OCI-LY7 (cell line): ENCODE measurements around the gene GIMD1. TPM values are rescaled to one million over a fixed set of nuclear protein-coding genes. Genes with fewer than 3 reads are reported as not detected.
A peak's percentile ranks its signal among the peaks of the same experiment; 100 is the strongest.

Source experiments
- BruUV-seq: library from RNA; stranded (reverse); fragments of 400-500 nt; replicated peaks from 2 replicates; lab custom pipeline; 2021; lab: Mats Ljungman, UMichigan
- CTCF ChIA-PET: fragments of 300-600 bp; sonication (Branson Sonifier 250); formaldehyde crosslinking; loops from one replicate; lab custom pipeline; 2022; ENCODE audit warnings: antibody characterized with exemption; ENCODE audit not compliant: unreplicated experiment; lab: Charles Lee
- POLR2A ChIA-PET: fragments of 300-600 bp; sonication (Branson Sonifier 250); formaldehyde crosslinking; loops from one replicate; lab custom pipeline; 2022; ENCODE audit warnings: antibody characterized with exemption; lab: Charles Lee
- DNase-seq: peaks from one replicate; pipeline ENCODE4 v3.0.0-alpha.2; 2015; ENCODE audit warnings: low spot score
- H2AFZ ChIP-seq: fragments of 200-600 bp; sonication (generic), shearing (Covaris generic); 2 replicates; pipeline ENCODE4 v1.6.1; 2014; ENCODE audit warnings: mild to moderate bottlenecking, antibody characterized with exemption, low read length, moderate library complexity
- H3K27ac ChIP-seq: fragments of 200-600 bp; sonication (generic); 2 replicates; pipeline ENCODE4 v1.5.1; 2014; ENCODE audit warnings: mixed run types, low read depth, mild to moderate bottlenecking, moderate library complexity, low read length, inconsistent platforms; ENCODE audit not compliant: poor library complexity, severe bottlenecking
- H3K36me3 ChIP-seq: fragments of 200-600 bp; sonication (generic); 2 replicates; pipeline ENCODE4 v1.6.1; 2014; ENCODE audit warnings: mild to moderate bottlenecking, antibody characterized with exemption, low read length, moderate library complexity, mixed read lengths; ENCODE audit not compliant: insufficient read depth
- H3K4me1 ChIP-seq: fragments of 200-600 bp; sonication (generic); 2 replicates; pipeline ENCODE4 v1.5.1; 2014; ENCODE audit warnings: mild to moderate bottlenecking, low read length; ENCODE audit not compliant: insufficient read depth, poor library complexity, severe bottlenecking
- H3K4me2 ChIP-seq: fragments of 200-600 bp; sonication (generic); 2 replicates; pipeline ENCODE4 v1.6.1; 2014; ENCODE audit warnings: mild to moderate bottlenecking, low read length
- H3K4me3 ChIP-seq: fragments of 200-600 bp; sonication (generic); 2 replicates; pipeline ENCODE4 v1.5.1; 2014; ENCODE audit warnings: mild to moderate bottlenecking, low read depth, low read length; ENCODE audit not compliant: poor library complexity, severe bottlenecking
- H3K79me2 ChIP-seq: fragments of 200-600 bp; sonication (generic); 2 replicates; pipeline ENCODE4 v1.6.1; 2016; ENCODE audit warnings: low read depth, mild to moderate bottlenecking, low read length, moderate library complexity, mixed read lengths; ENCODE audit not compliant: insufficient read depth
- H3K9me2 ChIP-seq: fragments of 200-600 bp; sonication (generic); 2 replicates; pipeline ENCODE4 v1.6.1; 2016; ENCODE audit warnings: mild to moderate bottlenecking, low read length, mixed read lengths; ENCODE audit not compliant: insufficient read depth
- H3K9me3 ChIP-seq: fragments of 200-600 bp; sonication (generic); 2 replicates; pipeline ENCODE4 v1.6.1; 2014; ENCODE audit warnings: mild to moderate bottlenecking, mixed run types, low read length, mixed read lengths
- H4K20me1 ChIP-seq: fragments of 200-600 bp; sonication (generic); 2 replicates; pipeline ENCODE4 v1.6.1; 2014; ENCODE audit warnings: mild to moderate bottlenecking, antibody characterized with exemption, low read length, moderate library complexity, mixed read lengths; ENCODE audit not compliant: insufficient read depth
- EZH2phosphoT487 ChIP-seq: fragments of 200-600 bp; sonication (generic); IDR thresholded peaks from 2 replicates; pipeline ENCODE4 v1.6.1; 2018; ENCODE audit warnings: low read depth, borderline replicate concordance, mild to moderate bottlenecking, mixed run types, antibody characterized with exemption, low read length, moderate library complexity, mixed read lengths
- intact Hi-C: fragments of 100-400 bp; cut with micrococcal nuclease; formaldehyde crosslinking; loops from one replicate; pipeline ENCODE4 v1.10.0; 2022; ENCODE audit not compliant: unreplicated experiment
- total RNA-seq, 2 experiments: library from RNA; depleted of rRNA in 1 of 2; stranded (reverse); fragments of >200 nt in 1 of 2; shearing (Covaris generic) in 1 of 2; gene quantifications; 2 replicates each; pipeline ENCODE4 v1.2.3, GENCODE V29; 2014 to 2022
- TF ChIP-seq, protein P1 (sequence below): fragments of 200-600 bp; sonication (generic); conservative IDR thresholded peaks from 2 replicates; pipeline ENCODE4 v1.5.1; 2014; ENCODE audit warnings: mild to moderate bottlenecking, antibody characterized with exemption, low read length, moderate library complexity, mixed read lengths

The GIMD1 gene
- total RNA-seq, 2 experiments from 2014 or later, result not detected

DNA sequence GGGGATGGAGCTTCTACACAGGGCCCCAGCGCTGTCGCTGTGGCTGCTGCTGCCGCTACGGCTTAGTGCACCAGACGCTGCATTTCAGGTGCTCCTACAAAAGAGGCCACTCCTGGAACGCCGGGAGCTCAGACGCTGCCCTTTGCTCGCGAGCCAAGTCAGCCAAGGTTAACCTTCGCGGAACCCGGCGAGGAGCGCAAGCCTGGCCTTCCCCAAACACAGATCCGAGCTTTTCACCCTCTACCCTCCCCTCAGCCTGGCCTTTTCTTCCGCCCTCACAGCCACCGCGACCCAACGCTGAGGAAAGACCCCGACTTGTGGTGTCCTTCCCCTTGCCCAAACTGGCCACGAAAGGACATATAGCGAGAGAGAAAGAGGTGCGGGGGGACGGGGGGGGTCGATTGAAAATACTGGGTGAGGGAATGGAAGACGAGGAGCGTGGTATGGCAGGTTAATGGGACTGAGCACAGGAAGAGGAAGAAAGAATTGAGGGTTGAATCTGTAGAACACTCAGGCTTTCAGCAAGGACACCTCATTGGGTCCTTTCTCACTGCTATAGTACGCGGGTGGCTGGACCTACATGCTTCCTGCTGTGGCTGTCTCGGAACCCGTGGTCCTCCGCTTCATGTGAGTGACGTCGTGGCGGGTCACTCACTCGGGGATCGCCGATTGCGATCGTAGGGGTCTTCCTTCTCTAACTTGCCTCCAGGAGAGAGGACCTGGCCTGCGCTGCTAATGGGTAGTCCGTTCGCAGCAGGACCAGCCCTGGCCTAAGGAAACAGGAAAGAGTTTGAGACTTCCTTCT, 52.4 kb downstream of the GIMD1 start, which contains the start of the genes AIMP1 and TBCK:
Gene AIMP1 (plus strand): TSS at position 583 of the 805 bp plus-strand sequence. CDS start 8,460 bp downstream, outside the sequence.
Gene TBCK (minus strand): TSS at position 242 of the 805 bp plus-strand sequence. CDS start 7,249 bp downstream, outside the sequence.
- Histone ChIP-seq H3K4me2 (peak within 1 kb of the TSS; percentile 92), H3K27ac (peak within 1 kb of the TSS; percentile 75), H3K36me3 (peaks cover 20% of the 10 kb centered on the region), H3K4me1 (peaks cover 24% of the 10 kb centered on the region), H3K9me2 (no peaks in the 10 kb centered on the region), H3K4me3 (peak within 1 kb of the TSS; percentile 92), H3K79me2 (peaks cover 75% of the 10 kb centered on the region), H2AFZ (peak within 1 kb of the TSS; percentile 91), H3K9me3 (peaks cover 6% of the 10 kb centered on the region; the same call in 1 of the 2 replicates), H4K20me1 (peaks cover 12% of the 10 kb centered on the region; the same call in 1 of the 2 replicates)
- peak; percentile 92 for DNase-seq
- ChIA-PET POLR2A (interaction anchor here (0.5 to 1.3 kb wide), 10 partner anchors 11 to 1403 kb away, joined by 3 to 6 read pairs (median 4); no protein-coding TSS in a partner anchor), CTCF (interaction anchor here (0.5 kb wide), 1 partner anchor 842 kb away, joined by 3 read pairs; the partner anchor contains the start of gene PPA2)
- no TSS peak for BruUV-seq
- TF ChIP-seq EZH2phosphoT487, result no peak
- TF ChIP-seq, protein P1, sequence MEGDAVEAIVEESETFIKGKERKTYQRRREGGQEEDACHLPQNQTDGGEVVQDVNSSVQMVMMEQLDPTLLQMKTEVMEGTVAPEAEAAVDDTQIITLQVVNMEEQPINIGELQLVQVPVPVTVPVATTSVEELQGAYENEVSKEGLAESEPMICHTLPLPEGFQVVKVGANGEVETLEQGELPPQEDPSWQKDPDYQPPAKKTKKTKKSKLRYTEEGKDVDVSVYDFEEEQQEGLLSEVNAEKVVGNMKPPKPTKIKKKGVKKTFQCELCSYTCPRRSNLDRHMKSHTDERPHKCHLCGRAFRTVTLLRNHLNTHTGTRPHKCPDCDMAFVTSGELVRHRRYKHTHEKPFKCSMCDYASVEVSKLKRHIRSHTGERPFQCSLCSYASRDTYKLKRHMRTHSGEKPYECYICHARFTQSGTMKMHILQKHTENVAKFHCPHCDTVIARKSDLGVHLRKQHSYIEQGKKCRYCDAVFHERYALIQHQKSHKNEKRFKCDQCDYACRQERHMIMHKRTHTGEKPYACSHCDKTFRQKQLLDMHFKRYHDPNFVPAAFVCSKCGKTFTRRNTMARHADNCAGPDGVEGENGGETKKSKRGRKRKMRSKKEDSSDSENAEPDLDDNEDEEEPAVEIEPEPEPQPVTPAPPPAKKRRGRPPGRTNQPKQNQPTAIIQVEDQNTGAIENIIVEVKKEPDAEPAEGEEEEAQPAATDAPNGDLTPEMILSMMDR, result no peak
- intact Hi-C loops, result loop anchor here (5.0 to 10.0 kb wide), 4 partner anchors 601 to 1619 kb away; partner anchors contain the start of genes CYP2U1, PAPSS1 and PPA2

DNA sequence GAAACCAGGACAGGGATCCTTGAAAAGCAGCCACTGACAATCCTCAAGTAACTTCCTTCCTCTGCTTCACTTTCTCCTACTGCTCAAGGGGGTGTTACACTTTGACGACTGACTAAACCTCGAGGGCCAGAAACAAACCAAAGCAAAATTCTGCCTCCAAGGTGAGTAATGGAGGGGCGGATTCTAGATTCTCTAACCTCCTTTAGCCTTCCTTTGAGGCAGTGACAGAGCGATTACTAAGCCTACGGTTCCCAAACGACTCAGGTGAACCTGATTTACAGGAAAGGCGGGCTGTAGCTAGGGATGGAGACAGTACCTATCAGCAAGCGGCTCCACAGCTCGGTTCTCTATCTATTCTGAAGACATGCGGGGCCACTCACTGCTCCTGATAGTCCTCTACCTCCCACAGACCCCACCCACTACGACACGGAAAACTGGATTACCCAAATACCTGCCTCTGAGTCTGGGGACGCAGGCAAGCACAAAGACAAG, 53.1 kb downstream of the GIMD1 start:
- Histone ChIP-seq H3K9me3 (peaks cover 6% of the 10 kb centered on the region; the same call in 1 of the 2 replicates), H3K36me3 (peaks cover 16% of the 10 kb centered on the region), H3K9me2 (no peaks in the 10 kb centered on the region), H3K4me2 (peak overlapping the region; percentile 92), H3K4me1 (peaks cover 24% of the 10 kb centered on the region), H3K79me2 (peaks cover 74% of the 10 kb centered on the region), H4K20me1 (peaks cover 12% of the 10 kb centered on the region; the same call in 1 of the 2 replicates), H3K4me3 (peak overlapping the region; percentile 92), H3K27ac (peak overlapping the region; percentile 75), H2AFZ (peak overlapping the region; percentile 91)
- ChIA-PET POLR2A (interaction anchor here (0.5 to 1.3 kb wide), 9 partner anchors 10 to 1403 kb away, joined by 3 to 6 read pairs (median 4); no protein-coding TSS in a partner anchor), CTCF (no interaction called here)
- BruUV-seq, result TSS peak; percentile 85
- intact Hi-C loops, result loop anchor here (5.0 to 10.0 kb wide), 4 partner anchors 601 to 1619 kb away; partner anchors contain the start of genes CYP2U1, PAPSS1 and PPA2
- peak; percentile 37 for DNase-seq
- TF ChIP-seq, protein P1, result no peak
- TF ChIP-seq EZH2phosphoT487, result no peak
